Hematopoietic multipotent progenitor cell (in vitro differentiated cells): Measurements from ENCODE around the gene OR2AK2. TPM values are rescaled to one million over a fixed set of nuclear protein-coding genes. Genes with fewer than 3 reads are reported as not detected.

Source experiments
- DNase-seq, 3 donors: peaks; one replicate each; pipeline ENCODE4 v3.0.0-alpha.2; 2011 to 2015; ENCODE audit warnings: low read depth in 2 of 3, low spot score in 2 of 3
- small RNA-seq: library from RNA; depleted of rRNA; stranded (forward); fragments of <200 nt; gene quantifications from one replicate; pipeline ENCODE3, GENCODE V24; 2012
- total RNA-seq: library from RNA; depleted of rRNA; stranded (reverse); fragments of >200 nt; gene quantifications from one replicate; pipeline ENCODE4 v1.2.3, GENCODE V29; 2012

OR2AK2 gene
- total RNA-seq, 1 donor: 3.2 TPM

DNA sequence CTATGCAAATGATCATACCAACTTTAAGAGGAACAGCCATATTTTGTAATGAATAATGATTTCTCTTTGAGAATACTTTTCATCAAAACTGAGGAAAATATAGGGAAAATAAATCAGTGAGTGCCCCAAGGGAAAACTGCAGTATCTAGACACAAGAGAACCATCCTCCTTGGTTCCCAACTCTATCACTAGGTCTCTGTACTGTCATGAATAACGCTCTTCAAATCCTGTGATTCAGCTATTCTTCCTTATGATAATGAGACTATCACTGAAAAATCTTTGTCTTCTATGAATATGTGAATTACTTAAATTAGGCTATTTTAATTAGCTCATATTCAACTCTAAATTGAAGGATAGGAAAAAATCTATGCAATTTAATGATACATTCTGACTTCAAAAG, 50.8 kb downstream of the OR2AK2 start:
- DNase-seq: no peak

Small RNAs within 50 kb of the gene (small RNA-seq; reads per million reads assigned to genes)
- gene RF00019: not detected

Other genes with a start within 250 kb of the OR2AK2 start
- under 0.01 TPM for gene OR6F1, start 248.6 kb upstream of the OR2AK2 start, total RNA-seq
- 0.81 TPM for gene OR14K1, start 226.6 kb upstream of the OR2AK2 start, total RNA-seq
- gene OR14A2, start 217.1 kb upstream of the OR2AK2 start, total RNA-seq: not detected
- gene OR1C1, start 204.7 kb upstream of the OR2AK2 start, total RNA-seq: not detected
- not detected for gene OR14A16, start 141.1 kb upstream of the OR2AK2 start, total RNA-seq
- under 0.01 TPM for gene OR11L1, start 123.3 kb upstream of the OR2AK2 start, total RNA-seq
- gene TRIM58, start 108.0 kb upstream of the OR2AK2 start, total RNA-seq: 25.3 TPM
- 45.8 TPM for gene OR2W3, start 69.6 kb upstream of the OR2AK2 start, total RNA-seq
- 1.6 TPM for gene OR2T8, start 45.0 kb upstream of the OR2AK2 start, total RNA-seq
- 0.27 TPM for gene OR2AJ1, start 40.3 kb upstream of the OR2AK2 start, total RNA-seq
- 9.2 TPM for gene OR2L8, start 16.4 kb upstream of the OR2AK2 start, total RNA-seq
- 1.3 TPM for gene OR2L5, start 48.4 kb downstream of the OR2AK2 start, total RNA-seq
- gene OR2L2, start 64.8 kb downstream of the OR2AK2 start, total RNA-seq: 3.0 TPM
- 1.6 TPM for gene OR2L3, start 81.6 kb downstream of the OR2AK2 start, total RNA-seq
- gene OR2L13, start 130.0 kb downstream of the OR2AK2 start, total RNA-seq: 3.8 TPM
- 0.54 TPM for gene OR2M5, start 179.9 kb downstream of the OR2AK2 start, total RNA-seq
- 0.27 TPM for gene OR2M2, start 209.6 kb downstream of the OR2AK2 start, total RNA-seq
- 0.27 TPM for gene OR2M3, start 232.0 kb downstream of the OR2AK2 start, total RNA-seq